Activated naive CD8-positive, alpha-beta T cell treated with anti-CD3 and anti-CD28 coated beads, Interleukin-2, amount 10 ng/mL, durations not matched to agents 7 days and 5 days (primary cell): ENCODE results near the gene CTCF. TPM values are rescaled to one million over a fixed set of nuclear protein-coding genes. Genes with fewer than 3 reads are reported as not detected.
"Not testable (repeated sequence)": the region's sequence is repeated elsewhere in the genome, so short reads cannot be mapped to it uniquely, and the experiment has no call there.

ENCODE experiments used
- ATAC-seq: fragments of 150-1000 bp; cut with Tn5 transposase; one replicate; pipeline ENCODE4 v1.10.0; 2021; ENCODE audit warnings: low read depth, moderate library complexity
- POLR2A ChIA-PET: fragments of 350-600 bp; sonication (Branson Sonifier 250); formaldehyde crosslinking; loops from one replicate; lab custom pipeline; 2021; ENCODE audit warnings: antibody characterized with exemption; lab: Charles Lee
- DNase-seq: peaks from one replicate; pipeline ENCODE4 v3.0.0; 2021
- H3K27ac Mint-ChIP-seq: one replicate; pipeline ENCODE4 v1.8.0; 2022; ENCODE audit warnings: mild to moderate bottlenecking, mixed read lengths
- H3K27me3 Mint-ChIP-seq: one replicate; pipeline ENCODE4 v1.8.0; 2022; ENCODE audit warnings: mild to moderate bottlenecking, moderate library complexity, mixed read lengths
- H3K36me3 Mint-ChIP-seq: one replicate; pipeline ENCODE4 v1.8.0; 2021; ENCODE audit warnings: mild to moderate bottlenecking, mixed read lengths
- H3K4me1 Mint-ChIP-seq: one replicate; pipeline ENCODE4 v1.8.0; 2021; ENCODE audit warnings: mixed read lengths
- H3K4me3 Mint-ChIP-seq: one replicate; pipeline ENCODE4 v1.8.0; 2022; ENCODE audit warnings: mild to moderate bottlenecking, moderate library complexity, mixed read lengths
- H3K9me3 Mint-ChIP-seq: one replicate; pipeline ENCODE4 v1.8.0; 2021; ENCODE audit warnings: mixed read lengths
- total RNA-seq, 2 experiments: library from RNA; stranded (reverse); gene quantifications; one replicate each; pipeline ENCODE4 v1.2.3, GENCODE V29; 2021

Gene CTCF, protein sequence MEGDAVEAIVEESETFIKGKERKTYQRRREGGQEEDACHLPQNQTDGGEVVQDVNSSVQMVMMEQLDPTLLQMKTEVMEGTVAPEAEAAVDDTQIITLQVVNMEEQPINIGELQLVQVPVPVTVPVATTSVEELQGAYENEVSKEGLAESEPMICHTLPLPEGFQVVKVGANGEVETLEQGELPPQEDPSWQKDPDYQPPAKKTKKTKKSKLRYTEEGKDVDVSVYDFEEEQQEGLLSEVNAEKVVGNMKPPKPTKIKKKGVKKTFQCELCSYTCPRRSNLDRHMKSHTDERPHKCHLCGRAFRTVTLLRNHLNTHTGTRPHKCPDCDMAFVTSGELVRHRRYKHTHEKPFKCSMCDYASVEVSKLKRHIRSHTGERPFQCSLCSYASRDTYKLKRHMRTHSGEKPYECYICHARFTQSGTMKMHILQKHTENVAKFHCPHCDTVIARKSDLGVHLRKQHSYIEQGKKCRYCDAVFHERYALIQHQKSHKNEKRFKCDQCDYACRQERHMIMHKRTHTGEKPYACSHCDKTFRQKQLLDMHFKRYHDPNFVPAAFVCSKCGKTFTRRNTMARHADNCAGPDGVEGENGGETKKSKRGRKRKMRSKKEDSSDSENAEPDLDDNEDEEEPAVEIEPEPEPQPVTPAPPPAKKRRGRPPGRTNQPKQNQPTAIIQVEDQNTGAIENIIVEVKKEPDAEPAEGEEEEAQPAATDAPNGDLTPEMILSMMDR
- total RNA-seq = 10 to 100 TPM; 69.9 to 72.3 TPM

DNA sequence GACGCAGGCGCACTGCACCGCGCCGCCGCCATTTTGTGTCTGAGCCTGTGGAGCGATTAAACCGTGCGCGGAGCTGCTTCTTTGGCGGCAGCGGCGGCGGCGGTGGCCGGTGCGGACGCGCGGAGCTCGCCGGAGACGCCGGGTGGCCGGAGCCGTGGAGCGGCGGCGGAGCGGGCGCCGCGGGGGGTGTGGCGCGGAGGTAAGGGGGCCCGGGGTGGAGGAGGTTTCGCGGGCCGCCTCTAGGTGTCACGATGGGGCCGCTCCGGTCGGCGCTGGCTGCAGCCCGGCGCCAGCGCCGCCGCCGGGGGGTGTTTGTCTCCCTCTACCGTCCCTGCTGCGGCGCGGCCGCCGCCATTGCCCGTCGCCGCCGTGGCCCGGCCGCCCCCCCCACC lies at the start of gene CTCF:
Gene CTCF (plus strand): TSS at position 1 of the 392 bp plus-strand sequence. CDS start 48,307 bp downstream, outside the sequence.
- POLR2A ChIA-PET = interaction anchor here (0.5 to 5.1 kb wide), 27 partner anchors 9 to 446 kb away, joined by 3 to 155 read pairs (median 4); partner anchors contain the start of genes ACD, C16orf86, CARMIL2 and ENKD1
- Mint-ChIP-seq H3K4me1 (peaks cover 33% of the 10 kb centered on the region), H3K4me3 (peak within 1 kb of the TSS; percentile 89), H3K36me3 (peaks cover 7% of the 10 kb centered on the region), H3K9me3 (no peaks in the 10 kb centered on the region), H3K27me3 (no peaks in the 10 kb centered on the region), H3K27ac (peak within 1 kb of the TSS; percentile 94)
- ATAC-seq (peak; percentile 51), DNase-seq (no peak)

DNA sequence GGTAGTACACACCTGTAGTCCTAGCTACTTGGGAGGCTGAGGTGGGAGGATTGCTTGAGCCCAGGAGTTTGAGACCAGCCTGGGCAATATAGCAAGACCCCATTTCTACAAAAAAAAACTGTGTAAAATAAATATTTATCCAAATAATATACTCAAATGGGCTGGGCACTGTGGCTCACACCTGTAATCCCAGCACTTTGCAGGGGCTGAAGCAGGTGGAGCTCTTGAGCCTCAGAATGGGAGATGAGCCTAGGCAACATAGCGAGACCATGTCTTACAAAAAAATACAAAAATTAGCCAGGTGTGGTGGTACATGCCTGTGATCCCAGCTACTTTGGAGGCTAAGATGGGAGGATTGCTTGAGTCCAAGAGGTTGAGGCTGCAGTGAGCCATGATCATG lies 48.4 kb upstream of the CTCF start:
- H3K36me3 Mint-ChIP-seq, ATAC-seq, H3K27me3 Mint-ChIP-seq, H3K9me3 Mint-ChIP-seq, DNase-seq, H3K4me3 Mint-ChIP-seq: not testable (repeated sequence)
- H3K4me1 Mint-ChIP-seq = peaks cover 17% of the 10 kb centered on the region
- POLR2A ChIA-PET = interaction anchor here (0.7 to 1.6 kb wide), 7 partner anchors 9 to 570 kb away, joined by 3 to 14 read pairs (median 3); partner anchors contain the start of gene ATP6V0D1
- H3K27ac Mint-ChIP-seq = peak overlapping the region; percentile 54

DNA sequence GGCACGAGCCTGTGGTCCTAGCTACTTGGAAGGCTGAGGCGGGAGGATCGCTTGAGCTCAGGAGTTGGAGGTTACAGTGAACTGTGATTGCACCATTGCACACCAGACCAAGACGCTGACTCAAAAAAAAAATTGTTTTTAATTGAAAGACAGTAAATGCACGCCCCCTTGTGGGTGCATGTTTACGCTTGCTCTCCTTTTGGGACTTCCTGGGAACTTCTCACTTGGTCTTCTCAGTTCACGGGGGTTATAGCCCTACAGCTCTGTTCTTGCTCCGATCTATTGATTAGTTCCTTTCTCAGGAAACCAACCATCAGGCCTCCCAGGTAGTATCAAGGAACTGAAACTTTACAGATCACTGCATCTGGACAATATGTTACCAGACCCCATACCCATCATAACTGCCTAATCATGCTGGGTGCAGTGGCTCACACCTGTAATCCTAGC lies 47.9 kb upstream of the CTCF start:
- DNase-seq (peak; percentile 70), ATAC-seq (peak; percentile 76)
- Mint-ChIP-seq H3K27ac (peak overlapping the region; percentile 79), H3K9me3 (no peaks in the 10 kb centered on the region), H3K4me1 (peaks cover 22% of the 10 kb centered on the region), H3K27me3 (no peaks in the 10 kb centered on the region), H3K36me3 (peaks cover 2% of the 10 kb centered on the region), H3K4me3 (no peak overlapping the region)
- POLR2A ChIA-PET = interaction anchor here (0.7 to 1.6 kb wide), 7 partner anchors 10 to 570 kb away, joined by 3 to 14 read pairs (median 3); partner anchors contain the start of gene ATP6V0D1

GRCh38 chr16:67516296-67517154 lies 45.8 kb upstream of the CTCF start:
- no peak overlapping the region for H3K4me3 Mint-ChIP-seq
- H3K4me1 Mint-ChIP-seq = peaks cover 35% of the 10 kb centered on the region
- no peaks in the 10 kb centered on the region for H3K9me3 Mint-ChIP-seq
- POLR2A ChIA-PET = interaction anchor here (0.6 to 1.5 kb wide), 4 partner anchors 21 to 143 kb away, joined by 3 to 4 read pairs (median 4); partner anchors contain the start of gene ACD
- no peaks in the 10 kb centered on the region for H3K27me3 Mint-ChIP-seq
- ATAC-seq = no peak
- peaks cover 4% of the 10 kb centered on the region for H3K36me3 Mint-ChIP-seq
- H3K27ac Mint-ChIP-seq = no peak overlapping the region
- no peak for DNase-seq

- Mint-ChIP-seq H3K27me3 (no peaks in the 10 kb centered on the region), H3K27ac (no peak overlapping the region), H3K4me3 (no peak overlapping the region), H3K36me3 (peaks cover 4% of the 10 kb centered on the region), H3K4me1 (peaks cover 35% of the 10 kb centered on the region), H3K9me3 (no peaks in the 10 kb centered on the region)
- DNase-seq (no peak), ATAC-seq (no peak)
- POLR2A ChIA-PET = interaction anchor here (0.7 to 1.5 kb wide), 2 partner anchors 20 to 23 kb away, joined by 3 to 4 read pairs; no protein-coding TSS in a partner anchor
These were observed 45.2 kb upstream of the CTCF start for GRCh38 chr16:67517155-67517445.

- DNase-seq = no peak
- H3K27ac Mint-ChIP-seq = peak overlapping the region; percentile 89
These were observed 44.5 kb upstream of the CTCF start for GRCh38 chr16:67517661-67518423.

GRCh38 chr16:67518676-67519075 lies 43.6 kb upstream of the CTCF start:
- no peak for ATAC-seq
- peak; percentile 53 for DNase-seq
- POLR2A ChIA-PET = interaction anchor here (0.7 kb wide), 1 partner anchor 406 kb away, joined by 4 read pairs; no protein-coding TSS in a partner anchor
- no peaks in the 10 kb centered on the region for H3K27me3 Mint-ChIP-seq
- H3K4me3 Mint-ChIP-seq = peak overlapping the region; percentile 72
- peaks cover 4% of the 10 kb centered on the region for H3K36me3 Mint-ChIP-seq
- H3K9me3 Mint-ChIP-seq = no peaks in the 10 kb centered on the region
- H3K4me1 Mint-ChIP-seq = peaks cover 40% of the 10 kb centered on the region
- peak overlapping the region; percentile 89 for H3K27ac Mint-ChIP-seq

More at GRCh38 chr16:67517661-67518423, 44.5 kb upstream of the CTCF start:
- Mint-ChIP-seq H3K36me3 (peaks cover 4% of the 10 kb centered on the region), H3K9me3 (no peaks in the 10 kb centered on the region), H3K27me3 (no peaks in the 10 kb centered on the region), H3K4me1 (peaks cover 39% of the 10 kb centered on the region), H3K4me3 (no peak overlapping the region)
- ATAC-seq = no peak
- POLR2A ChIA-PET = interaction anchor here (1.0 kb wide), 1 partner anchor 37 kb away, joined by 3 read pairs; the partner anchor contains the start of gene ATP6V0D1

GRCh38 chr16:67519242-67519641 lies 43.1 kb upstream of the CTCF start:
- Mint-ChIP-seq H3K27ac (peak overlapping the region; percentile 89), H3K4me1 (peaks cover 40% of the 10 kb centered on the region), H3K9me3 (no peaks in the 10 kb centered on the region), H3K4me3 (peak overlapping the region; percentile 72), H3K27me3 (no peaks in the 10 kb centered on the region), H3K36me3 (peaks cover 4% of the 10 kb centered on the region)
- POLR2A ChIA-PET = interaction anchor here (0.7 to 2.6 kb wide), 4 partner anchors 9 to 405 kb away, joined by 4 to 15 read pairs (median 8); partner anchors contain the start of gene CTCF
- DNase-seq (no peak), ATAC-seq (no peak)

GRCh38 chr16:67521095-67521804 lies 41.1 kb upstream of the CTCF start:
- peak overlapping the region; percentile 85 for H3K4me3 Mint-ChIP-seq
- peak; percentile 84 for ATAC-seq

GRCh38 chr16:67525176-67525860 lies 37.0 kb upstream of the CTCF start:
- DNase-seq (no peak), ATAC-seq (no peak)
- Mint-ChIP-seq H3K4me1 (peaks cover 17% of the 10 kb centered on the region), H3K4me3 (no peak overlapping the region), H3K36me3 (no peaks in the 10 kb centered on the region), H3K27ac (no peak overlapping the region), H3K9me3 (no peaks in the 10 kb centered on the region), H3K27me3 (peaks cover 26% of the 10 kb centered on the region)
- POLR2A ChIA-PET = no interaction called here

More at GRCh38 chr16:67521095-67521804, 41.1 kb upstream of the CTCF start:
- H3K27ac Mint-ChIP-seq = peak overlapping the region; percentile 91
- DNase-seq = peak; percentile 96
- no peaks in the 10 kb centered on the region for H3K9me3 Mint-ChIP-seq
- peaks cover 37% of the 10 kb centered on the region for H3K4me1 Mint-ChIP-seq
- H3K36me3 Mint-ChIP-seq = peaks cover 4% of the 10 kb centered on the region
- H3K27me3 Mint-ChIP-seq = no peaks in the 10 kb centered on the region
- POLR2A ChIA-PET = interaction anchor here (0.7 to 2.6 kb wide), 17 partner anchors 9 to 312 kb away, joined by 3 to 28 read pairs (median 6); partner anchors contain the start of genes ACD, ATP6V0D1, C16orf86 and CARMIL2
